Stimulated activated CD8-positive, alpha-beta memory T cell treated with anti-CD3 and anti-CD28 coated beads, Interleukin-12 subunit alpha, Interleukin-12 subunit beta, amount 100 ng/mL, for 24 hours (primary cell): ENCODE results near the gene UNC13A.

Experiments used
- DNase-seq: peaks from one replicate; pipeline ENCODE4 v3.0.0-alpha.2; 2020; ENCODE audit errors: extremely low read depth

The UNC13A gene

GRCh38 chr19:17687857-17688784 lies at the start of gene UNC13A:
Gene UNC13A (minus strand): TSS chr19:17688354. CDS start chr19:17688199, 155 bp downstream.
- no peak for DNase-seq

- DNase-seq = no peak
Measured at GRCh38 chr19:17737690-17738153, 49.6 kb upstream of the UNC13A start.

GRCh38 chr19:17735410-17735809 lies 47.3 kb upstream of the UNC13A start:
- no peak for DNase-seq

- no peak for DNase-seq
Measured at GRCh38 chr19:17734146-17734545, 46.0 kb upstream of the UNC13A start.

- DNase-seq = no peak
Measured at GRCh38 chr19:17733127-17733526, 45.0 kb upstream of the UNC13A start.

GRCh38 chr19:17727843-17728242 lies 39.7 kb upstream of the UNC13A start:
- no peak for DNase-seq

GRCh38 chr19:17726964-17727773 lies 39.0 kb upstream of the UNC13A start:
- no peak for DNase-seq

GRCh38 chr19:17726136-17726741 lies 38.1 kb upstream of the UNC13A start:
- DNase-seq = no peak

- DNase-seq = no peak
Measured at GRCh38 chr19:17725422-17726078, 37.4 kb upstream of the UNC13A start.

GRCh38 chr19:17724655-17725054 lies 36.5 kb upstream of the UNC13A start:
- DNase-seq = no peak

GRCh38 chr19:17722655-17723240 lies 34.6 kb upstream of the UNC13A start:
- DNase-seq = no peak

- DNase-seq = no peak
Measured at GRCh38 chr19:17721821-17722220, 33.7 kb upstream of the UNC13A start.

GRCh38 chr19:17721111-17721628 lies 33.0 kb upstream of the UNC13A start:
- no peak for DNase-seq

GRCh38 chr19:17720440-17720839 lies 32.3 kb upstream of the UNC13A start:
- no peak for DNase-seq

- no peak for DNase-seq
Measured at GRCh38 chr19:17719730-17720400, 31.7 kb upstream of the UNC13A start.

GRCh38 chr19:17718947-17719711 lies 31.0 kb upstream of the UNC13A start, which contains the start of gene MAP1S:
Gene MAP1S (plus strand): TSS chr19:17719480. CDS start chr19:17719503, 23 bp downstream.
- peak; percentile 34 for DNase-seq

GRCh38 chr19:17718550-17718946 lies 30.4 kb upstream of the UNC13A start:
- no peak for DNase-seq

- no peak for DNase-seq
Measured at GRCh38 chr19:17716309-17716929, 28.3 kb upstream of the UNC13A start.

- DNase-seq = no peak
Measured at GRCh38 chr19:17711851-17712250, 23.7 kb upstream of the UNC13A start.
